IPS-15b (cell line): Measurements from ENCODE around the gene KIF9.
"Not testable (repeated sequence)": the region's sequence is repeated elsewhere in the genome, so short reads cannot be mapped to it uniquely, and the experiment has no call there.

Experiments
- H3K27me3 ChIP-seq: one replicate; pipeline ENCODE4 v1.6.1; 2013; ENCODE audit warnings: low read length; ENCODE audit not compliant: control insufficient read depth, insufficient read depth
- H3K36me3 ChIP-seq: one replicate; pipeline ENCODE4 v1.6.1; 2013; ENCODE audit warnings: low read length; ENCODE audit not compliant: control insufficient read depth, insufficient read depth
- H3K4me1 ChIP-seq: one replicate; pipeline ENCODE4 v1.6.1; 2013; ENCODE audit warnings: mild to moderate bottlenecking, low read length; ENCODE audit not compliant: control insufficient read depth, insufficient read depth
- H3K4me3 ChIP-seq: one replicate; pipeline ENCODE4 v1.5.1; 2013; ENCODE audit warnings: low read depth, low read length
- H3K9ac ChIP-seq: one replicate; pipeline ENCODE4 v1.6.1; 2013; ENCODE audit warnings: low read depth, mild to moderate bottlenecking, low read length
- H3K9me3 ChIP-seq: one replicate; pipeline ENCODE4 v1.6.1; 2013; ENCODE audit warnings: mild to moderate bottlenecking, low read length; ENCODE audit not compliant: control insufficient read depth, insufficient read depth

The KIF9 gene

DNA sequence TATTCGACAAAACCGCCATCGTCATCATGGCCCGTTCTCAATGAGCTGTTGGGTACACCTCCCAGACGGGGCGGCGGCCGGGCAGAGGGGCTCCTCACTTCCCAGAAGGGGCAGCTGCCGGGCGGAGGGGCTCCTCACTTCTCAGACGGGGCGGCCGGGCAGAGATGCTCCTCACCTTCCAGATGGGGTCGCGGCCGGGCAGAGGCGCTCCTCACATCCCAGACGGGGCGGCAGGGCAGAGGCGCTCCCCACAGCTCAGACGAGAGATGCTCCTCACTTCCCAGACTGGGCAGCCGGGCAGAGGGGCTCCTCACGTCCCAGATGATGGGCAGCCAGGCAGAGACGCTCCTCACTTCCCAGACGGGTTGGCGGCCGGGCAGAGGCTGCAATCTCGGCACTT is 26.6 kb upstream of the KIF9 start:
- H3K4me3 ChIP-seq, H3K9ac ChIP-seq, H3K36me3 ChIP-seq, H3K27me3 ChIP-seq, H3K4me1 ChIP-seq, H3K9me3 ChIP-seq: not testable (repeated sequence)

DNA sequence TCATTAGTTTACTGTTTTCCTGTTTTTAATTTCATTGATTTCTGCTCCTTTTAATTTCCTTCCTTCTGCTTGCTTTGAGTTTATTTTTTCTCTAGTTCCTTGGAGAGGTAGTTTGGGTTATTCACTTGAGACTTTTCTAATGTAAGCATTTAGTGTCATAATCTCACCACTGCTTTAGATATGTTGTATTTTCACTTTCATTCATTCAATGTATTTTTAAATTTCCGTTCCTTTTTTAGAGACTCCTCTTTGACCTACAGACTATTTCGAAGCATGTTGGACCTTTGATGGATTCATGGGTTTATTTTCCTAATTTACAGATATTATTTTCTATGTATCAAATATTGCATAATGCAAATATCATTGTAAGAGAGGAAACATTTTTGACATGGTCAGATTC is 23.4 kb upstream of the KIF9 start:
- Histone ChIP-seq H3K4me1 (no peaks in the 10 kb centered on the region), H3K27me3 (no peaks in the 10 kb centered on the region), H3K9ac (no peak overlapping the region), H3K4me3 (no peak overlapping the region), H3K36me3 (no peaks in the 10 kb centered on the region), H3K9me3 (no peaks in the 10 kb centered on the region)

DNA sequence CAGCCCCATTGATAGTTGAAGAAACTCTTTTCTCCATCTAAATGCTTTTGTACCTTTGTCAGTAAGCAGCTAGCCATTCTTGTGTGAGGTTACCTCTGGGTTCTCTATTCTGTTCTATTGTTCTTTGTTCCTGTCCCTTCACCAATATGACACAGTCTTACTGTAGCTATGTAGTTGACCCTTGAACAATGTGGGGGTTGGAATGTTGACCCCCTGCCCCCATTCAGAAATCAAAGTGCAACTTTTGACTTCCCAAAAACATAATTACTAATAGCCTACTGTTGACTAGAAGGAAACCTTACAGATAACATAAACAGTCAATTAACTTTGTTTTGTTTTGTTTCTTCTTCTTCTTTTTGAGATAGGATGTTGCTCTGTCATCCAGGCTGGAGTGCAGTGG is 18.9 kb upstream of the KIF9 start:
- H3K27me3 ChIP-seq, result no peaks in the 10 kb centered on the region
- H3K9me3 ChIP-seq, result no peaks in the 10 kb centered on the region
- no peak overlapping the region for H3K9ac ChIP-seq
- no peaks in the 10 kb centered on the region for H3K36me3 ChIP-seq
- no peak overlapping the region for H3K4me3 ChIP-seq
- H3K4me1 ChIP-seq, result no peaks in the 10 kb centered on the region

GRCh38 chr3:47299381-47300318 is 17.1 kb upstream of the KIF9 start:
- Histone ChIP-seq H3K9ac (no peak overlapping the region), H3K9me3 (no peaks in the 10 kb centered on the region), H3K4me1 (no peaks in the 10 kb centered on the region), H3K4me3 (no peak overlapping the region), H3K27me3 (no peaks in the 10 kb centered on the region), H3K36me3 (no peaks in the 10 kb centered on the region)

GRCh38 chr3:47298439-47298838 is 15.8 kb upstream of the KIF9 start:
- H3K36me3 ChIP-seq, result no peaks in the 10 kb centered on the region
- H3K4me3 ChIP-seq, result no peak overlapping the region
- no peaks in the 10 kb centered on the region for H3K27me3 ChIP-seq
- no peaks in the 10 kb centered on the region for H3K4me1 ChIP-seq
- no peak overlapping the region for H3K9ac ChIP-seq
- H3K9me3 ChIP-seq, result no peaks in the 10 kb centered on the region

DNA sequence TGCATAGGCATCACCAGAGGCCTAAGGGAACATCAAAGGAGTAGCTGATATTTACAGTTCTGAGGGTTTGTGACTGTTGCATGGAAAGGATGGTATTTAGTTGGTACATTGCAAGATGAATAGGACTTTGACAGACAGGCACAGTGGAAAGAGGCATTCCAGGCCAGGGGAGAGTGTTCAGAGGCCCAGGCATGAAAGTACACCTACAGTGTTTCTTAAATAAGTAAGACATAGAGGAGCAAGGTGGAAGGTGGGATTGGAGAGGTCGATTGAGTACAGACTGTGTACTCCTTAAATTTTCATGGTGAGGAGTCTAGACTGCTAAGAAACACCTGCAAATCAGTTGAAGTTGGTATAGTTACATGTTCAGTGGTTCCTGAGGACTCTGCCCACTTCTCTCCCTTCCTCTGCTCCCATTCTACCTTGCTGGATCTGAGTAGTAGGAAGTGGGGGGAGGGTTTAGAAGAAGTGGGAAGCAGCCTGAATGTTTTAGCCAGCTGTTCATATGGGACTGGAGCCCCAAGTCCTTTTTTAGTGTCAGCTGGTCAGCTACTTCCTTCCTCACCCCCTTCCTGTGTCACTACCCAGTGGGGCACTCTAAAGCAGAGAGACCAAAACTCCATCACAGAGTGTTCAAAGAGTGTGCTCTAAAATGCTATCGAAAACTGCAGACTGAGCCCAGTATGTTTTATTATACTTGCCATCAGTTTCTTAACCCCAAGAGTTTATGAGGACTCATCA is 14.1 kb upstream of the KIF9 start:
- Histone ChIP-seq H3K27me3 (no peaks in the 10 kb centered on the region), H3K36me3 (no peaks in the 10 kb centered on the region), H3K4me3 (no peak overlapping the region), H3K4me1 (no peaks in the 10 kb centered on the region), H3K9me3 (no peaks in the 10 kb centered on the region), H3K9ac (no peak overlapping the region)

DNA sequence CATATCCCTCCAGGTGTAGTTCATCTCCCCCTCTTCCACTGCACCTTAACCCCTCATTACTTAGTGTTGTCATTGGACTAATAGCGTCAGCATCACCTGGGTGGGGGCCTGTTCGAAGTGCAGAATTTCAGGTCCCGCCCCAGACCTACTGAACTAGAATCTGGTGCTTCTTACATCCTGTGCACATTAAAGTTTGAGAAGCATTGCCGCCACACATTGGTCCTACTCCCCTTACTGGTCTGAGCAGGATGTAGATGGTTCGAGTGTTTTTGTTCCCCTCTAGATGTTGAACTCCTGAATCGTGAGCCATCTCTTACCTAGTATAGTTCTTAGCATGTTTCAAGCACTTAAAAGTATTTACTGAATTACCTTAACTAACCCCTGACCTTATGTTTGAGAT is 13.4 kb upstream of the KIF9 start:
- Histone ChIP-seq H3K4me3 (no peak overlapping the region), H3K9me3 (no peaks in the 10 kb centered on the region), H3K4me1 (no peaks in the 10 kb centered on the region), H3K36me3 (no peaks in the 10 kb centered on the region), H3K27me3 (no peaks in the 10 kb centered on the region), H3K9ac (no peak overlapping the region)

GRCh38 chr3:47295322-47295721 is 12.7 kb upstream of the KIF9 start:
- Histone ChIP-seq H3K4me1 (no peaks in the 10 kb centered on the region), H3K36me3 (no peaks in the 10 kb centered on the region), H3K9ac (no peak overlapping the region), H3K9me3 (no peaks in the 10 kb centered on the region), H3K4me3 (no peak overlapping the region), H3K27me3 (no peaks in the 10 kb centered on the region)

DNA sequence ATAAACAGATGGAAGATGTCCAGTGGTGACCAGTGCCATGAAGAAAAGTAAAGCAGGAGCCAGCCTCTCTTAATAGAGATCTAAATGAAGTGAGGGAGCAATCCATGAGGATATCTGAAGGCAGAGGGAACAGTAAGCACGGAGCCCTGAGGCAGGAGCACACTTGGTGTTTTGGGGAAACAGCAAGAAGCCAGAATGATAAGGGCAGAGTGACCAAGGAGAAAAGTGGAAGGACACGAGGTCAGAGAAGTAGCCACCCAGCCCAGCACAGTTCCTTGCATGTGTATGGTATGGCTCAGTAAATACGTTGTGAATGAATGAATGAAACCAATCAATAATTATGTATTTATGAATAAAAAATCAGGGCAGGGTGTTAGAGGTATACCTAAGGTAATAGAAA is 11.8 kb upstream of the KIF9 start:
- Histone ChIP-seq H3K9ac (no peak overlapping the region), H3K27me3 (no peaks in the 10 kb centered on the region), H3K4me3 (no peak overlapping the region), H3K4me1 (no peaks in the 10 kb centered on the region), H3K9me3 (no peaks in the 10 kb centered on the region), H3K36me3 (no peaks in the 10 kb centered on the region)

DNA sequence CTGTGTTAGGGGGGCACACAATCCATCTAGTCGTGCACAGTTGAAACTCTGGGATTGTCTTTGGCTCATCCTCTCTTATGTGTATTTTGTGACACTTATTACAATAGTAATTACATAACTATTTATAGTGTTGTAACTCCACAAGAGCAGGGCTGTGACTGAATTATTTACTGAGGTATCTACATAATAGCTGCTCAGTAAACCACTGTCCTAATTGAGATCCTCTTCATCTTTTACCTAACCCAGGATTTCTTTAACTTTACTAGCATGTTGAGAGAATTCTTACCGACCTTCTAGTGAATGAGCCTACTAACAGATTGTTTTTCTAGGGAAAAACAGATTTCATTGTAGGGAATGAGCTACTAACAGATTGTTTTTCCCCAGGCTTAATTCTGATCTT is 11.2 kb upstream of the KIF9 start:
- Histone ChIP-seq H3K4me1 (no peaks in the 10 kb centered on the region), H3K27me3 (no peaks in the 10 kb centered on the region), H3K9ac (no peak overlapping the region), H3K9me3 (no peaks in the 10 kb centered on the region), H3K36me3 (no peaks in the 10 kb centered on the region), H3K4me3 (no peak overlapping the region)

- H3K4me1 ChIP-seq, result not testable (repeated sequence)
Measured at GRCh38 chr3:47291754-47292420, 9.3 kb upstream of the KIF9 start.

More at GRCh38 chr3:47291754-47292420, 9.3 kb upstream of the KIF9 start:
- not testable (repeated sequence) for H3K4me3 ChIP-seq, H3K36me3 ChIP-seq, H3K27me3 ChIP-seq, H3K9me3 ChIP-seq, H3K9ac ChIP-seq
